HG03064 (cell line): ENCODE results near the gene SPATA31C1.
"Not testable (repeated sequence)": the region's sequence is repeated elsewhere in the genome, so short reads cannot be mapped to it uniquely, and the experiment has no call there.

Source experiments
- ATAC-seq: cut with Tn5 transposase; IDR thresholded peaks from one replicate; pipeline ENCODE4 v1.9.1; 2021; ENCODE audit warnings: low read depth; ENCODE audit not compliant: unreplicated experiment

SPATA31C1 gene

GRCh38 chr9:87934444-87934843 is 16.7 kb downstream of the SPATA31C1 start:
- ATAC-seq, result not testable (repeated sequence)

GRCh38 chr9:87937352-87937751 is 19.6 kb downstream of the SPATA31C1 start:
- ATAC-seq, result not testable (repeated sequence)

GRCh38 chr9:87937918-87938317 is 20.2 kb downstream of the SPATA31C1 start:
- ATAC-seq, result not testable (repeated sequence)

GRCh38 chr9:87938336-87938735 is 20.6 kb downstream of the SPATA31C1 start:
- ATAC-seq, result not testable (repeated sequence)

- ATAC-seq, result not testable (repeated sequence)
Observed at GRCh38 chr9:87939096-87939495, 21.3 kb downstream of the SPATA31C1 start.

- ATAC-seq, result no peak
Observed at GRCh38 chr9:87944096-87944495, 26.3 kb downstream of the SPATA31C1 start.

GRCh38 chr9:87944682-87945081 is 26.9 kb downstream of the SPATA31C1 start:
- no peak for ATAC-seq

GRCh38 chr9:87950296-87950695 is 32.5 kb downstream of the SPATA31C1 start:
- no peak for ATAC-seq

GRCh38 chr9:87950765-87951488 is 33.2 kb downstream of the SPATA31C1 start:
- no peak for ATAC-seq

GRCh38 chr9:87954230-87954629 is 36.5 kb downstream of the SPATA31C1 start:
- no peak for ATAC-seq

GRCh38 chr9:87957839-87958238 is 40.1 kb downstream of the SPATA31C1 start:
- no peak for ATAC-seq

- no peak for ATAC-seq
Observed at GRCh38 chr9:87958591-87958990, 40.8 kb downstream of the SPATA31C1 start.

- no peak for ATAC-seq
Observed at GRCh38 chr9:87959916-87960581, 42.3 kb downstream of the SPATA31C1 start.

- no peak for ATAC-seq
Observed at GRCh38 chr9:87963770-87964169, 46.0 kb downstream of the SPATA31C1 start.

GRCh38 chr9:87964826-87965225 is 47.1 kb downstream of the SPATA31C1 start:
- no peak for ATAC-seq

- no peak for ATAC-seq
Observed at GRCh38 chr9:87968155-87968554, 50.4 kb downstream of the SPATA31C1 start.

GRCh38 chr9:87970602-87971001 is 52.8 kb downstream of the SPATA31C1 start:
- ATAC-seq, result no peak

- no peak for ATAC-seq
Observed at GRCh38 chr9:87973122-87973521, 55.4 kb downstream of the SPATA31C1 start.
